Measurements from ENCODE around the gene C16orf54. TPM values are rescaled to one million over a fixed set of nuclear protein-coding genes. Genes with fewer than 3 reads are reported as not detected.
A peak's percentile ranks its signal among the peaks of the same experiment; 100 is the strongest.

The C16orf54 gene
- total and polyA plus RNA-seq, 10 of the 15 experiments (the other 5 are each of a cell fraction or from before 2014, with no cell fraction given): 2.1 to 13.3 (median 5.4) TPM

DNA sequence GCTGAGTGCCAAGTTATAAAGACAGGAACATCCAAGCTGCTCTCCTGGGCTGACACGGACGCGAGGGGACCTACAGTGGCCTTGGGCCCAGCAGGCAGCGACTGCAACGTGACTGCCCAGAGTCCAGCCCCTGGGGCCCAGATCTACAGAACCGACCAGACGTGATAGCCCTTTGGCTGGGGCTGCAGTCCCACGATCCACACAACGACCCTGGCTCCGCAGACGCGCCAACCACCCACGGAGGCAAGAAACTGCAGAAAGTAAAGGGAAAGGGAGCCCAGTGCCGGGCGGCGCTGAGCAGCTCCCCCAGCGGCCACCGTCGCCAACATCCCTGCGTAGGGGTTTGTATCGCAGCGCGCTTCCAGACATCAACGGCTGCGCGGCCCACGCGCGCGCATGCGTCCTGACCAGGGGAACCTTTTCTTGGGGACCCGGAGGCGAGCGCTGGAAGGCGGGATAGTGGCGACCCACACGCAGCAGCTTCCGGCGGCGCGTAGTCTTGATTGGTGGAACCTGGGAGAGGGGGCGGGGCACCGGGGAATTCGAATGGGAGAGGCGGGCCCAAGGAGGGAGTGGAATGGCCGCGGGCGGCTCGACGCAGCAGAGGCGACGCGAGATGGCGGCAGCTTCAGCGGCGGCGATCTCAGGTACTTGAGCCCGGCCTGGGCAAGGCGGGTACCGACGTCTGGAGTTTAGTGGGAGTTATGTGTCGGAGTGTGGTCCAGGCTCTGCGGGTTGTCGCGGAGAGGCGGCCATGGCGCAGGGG is 44.6 kb upstream of the C16orf54 start, which contains the start of gene KIF22 (continued):
- TF ChIP-seq CBX3 (IDR thresholded peaks at IDR 0.05; ENCODE audit: borderline replicate concordance, low read depth): no peak
- TF ChIP-seq ZZZ3 (IDR thresholded peaks at IDR 0.05; ENCODE audit: control insufficient read depth, insufficient read length, low read depth): no peak
- peak; percentile 89; the same call in 1 of the 2 replicates for TF ChIP-seq NBN (IDR thresholded peaks at IDR 0.05)
- TF ChIP-seq SP1 (IDR thresholded peaks at IDR 0.05; ENCODE audit: low read depth, low read length): peak; percentile 85
- peak; percentile 97 for TF ChIP-seq POLR2A (IDR thresholded peaks at IDR 0.05; ENCODE audit: low read depth, low read length)
- peak; percentile 26; the same call in 2 of the 3 replicates for TF ChIP-seq POU2F2 (IDR thresholded peaks at IDR 0.05; ENCODE audit: borderline replicate concordance, low read depth, low read length)
- TF ChIP-seq SIN3A (IDR thresholded peaks at IDR 0.05; ENCODE audit: low read depth, low read length): peak; percentile 97

DNA sequence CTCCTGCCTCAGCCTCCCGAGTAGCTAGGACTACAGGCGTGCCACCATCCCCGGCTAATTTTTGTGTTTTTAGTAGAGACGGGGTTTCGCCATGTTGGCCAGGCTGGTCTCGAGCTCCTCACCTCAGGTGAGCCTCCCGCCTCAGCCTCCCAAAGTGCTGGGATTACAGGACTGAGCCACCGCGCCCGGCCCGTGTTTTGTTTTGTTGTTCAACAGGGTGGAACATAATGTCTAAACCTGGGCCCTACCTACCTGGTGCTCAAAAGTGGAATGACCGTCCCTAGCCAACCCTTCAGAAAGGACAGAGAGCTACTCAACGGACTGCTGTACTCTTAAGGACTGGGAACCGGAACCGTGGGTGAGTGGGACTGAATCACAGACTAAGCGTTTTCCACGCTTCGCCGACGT is 44.0 kb upstream of the C16orf54 start:
- Histone ChIP-seq H2AFZ (ENCODE audit: control insufficient read depth, low read depth, low read length) (peak overlapping the region; percentile 94), H3K79me2 (ENCODE audit: control insufficient read depth, insufficient read depth, low read length) (peaks cover 43% of the 10 kb centered on the region), H3K4me1 (ENCODE audit: control insufficient read depth, insufficient read depth, low read length) (peaks cover 15% of the 10 kb centered on the region), H3K27me3 (replicated peaks in 1 of 2; ENCODE audit: control insufficient read depth in 2 of 2, insufficient read depth in 2 of 2, low read length in 1 of 2) (no peaks in the 10 kb centered on the region), H4K20me1 (ENCODE audit: control insufficient read depth, insufficient read depth) (no peaks in the 10 kb centered on the region), H3K27ac (ENCODE audit: control insufficient read depth, insufficient read depth) (peak overlapping the region; percentile 95), H3K4me3 (peak overlapping the region; percentile 89), H3K9ac (ENCODE audit: control insufficient read depth, insufficient read depth, low read length) (peak overlapping the region; percentile 89), H3K9me3 (replicated peaks; ENCODE audit: control insufficient read depth, insufficient read depth, low read length) (no peaks in the 10 kb centered on the region), H3K36me3 (ENCODE audit: control insufficient read depth in 2 of 2, insufficient read depth in 2 of 2, low read length in 1 of 2) (0 out of 4 replicates have a peak, but pooled peaks cover 0 to under 1% of the 10 kb centered on the region in 2 experiments), H3K4me2 (ENCODE audit: control insufficient read depth, insufficient read depth) (peak overlapping the region; percentile 87)
- FAIRE-seq (no peak), ATAC-seq (peak; percentile 23), DNase-seq (ENCODE audit: low read depth, low spot score) (no peak)
- ChIA-PET SMC1A (ENCODE audit: uncharacterized antibody, unreplicated experiment) (interaction anchor here (0.7 to 6.4 kb wide), 12 partner anchors 13 to 147 kb away, joined by 3 to 38 read pairs (median 5); partner anchors contain the start of gene PAGR1), CTCF (interaction anchor here (0.8 to 5.3 kb wide), 22 partner anchors 12 to 266 kb away, joined by 3 to 32 read pairs (median 4); partner anchors contain the start of genes MVP, PAGR1 and ZG16), RAD21 (ENCODE audit: unreplicated experiment) (interaction anchor here (0.6 to 1.7 kb wide), 16 partner anchors 13 to 223 kb away, joined by 3 to 8 read pairs (median 4); partner anchors contain the start of gene TAOK2), POLR2A (interaction anchor here (0.6 to 3.3 kb wide), 18 partner anchors 8 to 276 kb away, joined by 3 to 24 read pairs (median 4); partner anchors contain the start of genes ALDOA and MAZ)
- BruUV-seq (replicated peaks): TSS peak; percentile 99
- TF ChIP-seq CREB1 (IDR thresholded peaks at IDR 0.05; ENCODE audit: low read depth): no peak
- TF ChIP-seq ZNF622 (IDR thresholded peaks at IDR 0.05): no peak
- TF ChIP-seq IKZF2 (IDR thresholded peaks at IDR 0.05): 0 out of 4 replicates have a peak, but pooled peaks of 1 of the 2 experiments have one; percentile 11
- TF ChIP-seq, protein P1, sequence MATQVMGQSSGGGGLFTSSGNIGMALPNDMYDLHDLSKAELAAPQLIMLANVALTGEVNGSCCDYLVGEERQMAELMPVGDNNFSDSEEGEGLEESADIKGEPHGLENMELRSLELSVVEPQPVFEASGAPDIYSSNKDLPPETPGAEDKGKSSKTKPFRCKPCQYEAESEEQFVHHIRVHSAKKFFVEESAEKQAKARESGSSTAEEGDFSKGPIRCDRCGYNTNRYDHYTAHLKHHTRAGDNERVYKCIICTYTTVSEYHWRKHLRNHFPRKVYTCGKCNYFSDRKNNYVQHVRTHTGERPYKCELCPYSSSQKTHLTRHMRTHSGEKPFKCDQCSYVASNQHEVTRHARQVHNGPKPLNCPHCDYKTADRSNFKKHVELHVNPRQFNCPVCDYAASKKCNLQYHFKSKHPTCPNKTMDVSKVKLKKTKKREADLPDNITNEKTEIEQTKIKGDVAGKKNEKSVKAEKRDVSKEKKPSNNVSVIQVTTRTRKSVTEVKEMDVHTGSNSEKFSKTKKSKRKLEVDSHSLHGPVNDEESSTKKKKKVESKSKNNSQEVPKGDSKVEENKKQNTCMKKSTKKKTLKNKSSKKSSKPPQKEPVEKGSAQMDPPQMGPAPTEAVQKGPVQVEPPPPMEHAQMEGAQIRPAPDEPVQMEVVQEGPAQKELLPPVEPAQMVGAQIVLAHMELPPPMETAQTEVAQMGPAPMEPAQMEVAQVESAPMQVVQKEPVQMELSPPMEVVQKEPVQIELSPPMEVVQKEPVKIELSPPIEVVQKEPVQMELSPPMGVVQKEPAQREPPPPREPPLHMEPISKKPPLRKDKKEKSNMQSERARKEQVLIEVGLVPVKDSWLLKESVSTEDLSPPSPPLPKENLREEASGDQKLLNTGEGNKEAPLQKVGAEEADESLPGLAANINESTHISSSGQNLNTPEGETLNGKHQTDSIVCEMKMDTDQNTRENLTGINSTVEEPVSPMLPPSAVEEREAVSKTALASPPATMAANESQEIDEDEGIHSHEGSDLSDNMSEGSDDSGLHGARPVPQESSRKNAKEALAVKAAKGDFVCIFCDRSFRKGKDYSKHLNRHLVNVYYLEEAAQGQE (IDR thresholded peaks at IDR 0.05; ENCODE audit: low read depth, low read length): no peak
- TF ChIP-seq RCOR1 (conservative IDR thresholded peaks at IDR 0.05; ENCODE audit: low read depth, low read length): no peak
- TF ChIP-seq DPF2 (IDR thresholded peaks at IDR 0.05): 0 out of 2 replicates have a peak, but pooled peaks have one; percentile 21
- TF ChIP-seq, protein P2, sequence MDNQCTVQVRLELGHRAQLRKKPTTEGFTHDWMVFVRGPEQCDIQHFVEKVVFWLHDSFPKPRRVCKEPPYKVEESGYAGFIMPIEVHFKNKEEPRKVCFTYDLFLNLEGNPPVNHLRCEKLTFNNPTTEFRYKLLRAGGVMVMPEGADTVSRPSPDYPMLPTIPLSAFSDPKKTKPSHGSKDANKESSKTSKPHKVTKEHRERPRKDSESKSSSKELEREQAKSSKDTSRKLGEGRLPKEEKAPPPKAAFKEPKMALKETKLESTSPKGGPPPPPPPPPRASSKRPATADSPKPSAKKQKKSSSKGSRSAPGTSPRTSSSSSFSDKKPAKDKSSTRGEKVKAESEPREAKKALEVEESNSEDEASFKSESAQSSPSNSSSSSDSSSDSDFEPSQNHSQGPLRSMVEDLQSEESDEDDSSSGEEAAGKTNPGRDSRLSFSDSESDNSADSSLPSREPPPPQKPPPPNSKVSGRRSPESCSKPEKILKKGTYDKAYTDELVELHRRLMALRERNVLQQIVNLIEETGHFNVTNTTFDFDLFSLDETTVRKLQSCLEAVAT (IDR thresholded peaks at IDR 0.05): peak; percentile 94
- intact Hi-C loops (cut with micrococcal nuclease; ENCODE audit: unreplicated experiment): loop anchor here (1.0 to 5.0 kb wide), 2 partner anchors 16 to 87 kb away; no protein-coding TSS in a partner anchor
- in situ Hi-C loops (cut with MboI): no loop called here
- 35% methylated on average over 20 of the region's 20 CpGs for WGBS (ENCODE audit: insufficient coverage, insufficient replicate concordance, low lambda C conversion rate, missing lambda C conversion rate)

Data from GM12878 (cell line).